NCI-H146 treated with DMSO at 0.1 percent for 48 hours (cell line): ENCODE data around the gene TRPV3.

Experiments used
- DNase-seq: peaks from one replicate; lab custom pipeline; 2025; ENCODE audit not compliant: unreplicated experiment; lab: John Stamatoyannopoulos, UW

TRPV3 gene

DNA sequence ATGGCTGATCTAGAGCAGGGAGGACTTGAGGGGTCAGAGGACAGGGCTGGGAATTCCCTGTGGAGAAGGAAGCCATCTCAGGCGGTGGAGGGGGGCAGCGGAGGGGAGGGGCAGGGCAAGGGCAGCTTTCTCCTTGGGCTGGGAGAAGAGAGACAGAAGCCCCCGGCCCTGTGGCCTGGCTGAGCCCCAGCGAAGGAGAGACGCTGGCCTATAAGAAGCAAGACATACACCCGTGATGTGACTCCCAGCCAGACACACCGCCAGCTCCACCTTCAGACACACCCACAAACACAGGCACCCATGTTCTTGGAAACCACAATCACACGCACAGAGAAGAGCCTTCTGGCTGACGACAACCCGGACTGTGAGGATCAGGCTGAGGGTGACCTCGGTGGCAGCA lies 10.0 kb downstream of the TRPV3 start:
- no peak for DNase-seq

GRCh38 chr17:3546997-3547396 lies 10.6 kb downstream of the TRPV3 start:
- no peak for DNase-seq

DNA sequence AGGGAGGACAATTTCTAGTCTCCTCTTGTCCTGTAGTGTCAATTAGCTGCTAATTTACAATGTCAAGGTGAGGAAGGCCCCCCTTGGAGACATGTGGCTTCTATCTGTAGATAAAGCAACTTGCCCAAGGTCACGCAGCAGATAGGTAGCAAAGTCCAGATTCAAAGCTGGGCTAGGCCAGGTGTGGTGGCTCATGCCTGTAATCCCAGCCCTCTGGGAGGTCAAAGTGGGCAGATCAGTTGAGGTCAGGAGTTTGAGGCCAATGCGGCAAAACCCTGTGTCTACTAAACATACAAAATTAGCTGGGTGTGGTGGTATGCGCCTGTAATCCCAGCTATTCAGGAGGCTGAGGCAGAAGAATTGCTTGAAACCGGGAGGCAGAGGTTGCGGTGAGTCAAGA lies 11.1 kb downstream of the TRPV3 start:
- DNase-seq: no peak

DNA sequence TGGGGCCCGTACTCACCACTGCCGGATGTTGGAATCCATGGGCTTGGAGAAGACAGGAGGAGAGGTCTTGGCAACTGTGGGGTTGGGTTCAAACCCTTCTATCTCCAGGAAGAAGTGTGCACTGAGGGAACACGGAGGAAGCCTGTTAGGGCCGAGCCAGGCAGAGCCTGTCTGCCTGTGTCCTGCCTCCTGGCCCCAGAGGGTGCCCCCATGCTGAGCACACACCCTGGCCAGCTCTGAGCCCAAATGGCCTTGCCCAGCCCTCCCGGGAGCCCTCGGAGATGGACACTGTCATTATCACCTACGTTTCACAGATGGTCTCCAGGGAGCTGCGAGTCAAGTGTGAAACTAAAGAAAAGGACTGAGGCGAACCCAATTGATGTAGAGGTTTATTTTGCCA lies 12.5 kb downstream of the TRPV3 start:
- no peak for DNase-seq

DNA sequence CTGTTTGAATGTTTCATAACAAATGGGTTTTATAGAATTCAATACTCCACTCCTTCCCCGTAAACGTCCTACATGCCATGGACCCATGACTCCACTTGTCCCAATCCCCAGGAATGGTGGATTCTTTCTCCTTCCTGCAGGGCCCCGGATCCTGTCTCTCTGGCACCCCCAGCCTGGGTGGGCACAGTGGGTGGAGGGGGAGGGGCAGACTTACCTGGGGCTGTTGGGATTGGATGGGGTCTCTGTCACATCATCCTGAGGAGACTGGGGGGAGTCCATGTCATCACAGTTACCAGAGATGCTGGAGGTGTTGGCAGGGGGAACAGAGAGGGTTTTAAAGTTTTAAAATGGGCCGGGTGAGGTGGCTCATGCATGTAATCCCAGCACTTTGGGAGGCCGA lies 13.2 kb downstream of the TRPV3 start:
- DNase-seq: no peak

DNA sequence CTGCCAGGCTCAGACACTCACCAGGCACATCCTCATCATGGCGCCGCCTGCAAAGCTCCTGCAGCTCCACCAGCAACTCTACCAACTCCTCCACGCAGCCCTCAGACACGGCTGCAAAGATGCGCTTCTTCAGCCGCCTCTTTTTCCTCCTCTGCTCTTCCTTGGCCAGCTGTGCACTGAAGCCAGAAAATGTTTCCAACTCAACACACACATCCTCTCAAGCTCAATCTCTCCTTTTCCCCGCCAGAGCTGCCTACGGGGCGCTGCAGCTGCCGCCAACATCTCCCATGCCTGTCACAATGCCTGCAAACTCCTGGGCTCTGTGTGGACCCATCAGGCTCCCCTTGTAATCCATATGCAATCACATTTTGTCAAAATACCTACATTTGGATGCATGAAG lies 14.2 kb downstream of the TRPV3 start:
- DNase-seq: no peak

DNA sequence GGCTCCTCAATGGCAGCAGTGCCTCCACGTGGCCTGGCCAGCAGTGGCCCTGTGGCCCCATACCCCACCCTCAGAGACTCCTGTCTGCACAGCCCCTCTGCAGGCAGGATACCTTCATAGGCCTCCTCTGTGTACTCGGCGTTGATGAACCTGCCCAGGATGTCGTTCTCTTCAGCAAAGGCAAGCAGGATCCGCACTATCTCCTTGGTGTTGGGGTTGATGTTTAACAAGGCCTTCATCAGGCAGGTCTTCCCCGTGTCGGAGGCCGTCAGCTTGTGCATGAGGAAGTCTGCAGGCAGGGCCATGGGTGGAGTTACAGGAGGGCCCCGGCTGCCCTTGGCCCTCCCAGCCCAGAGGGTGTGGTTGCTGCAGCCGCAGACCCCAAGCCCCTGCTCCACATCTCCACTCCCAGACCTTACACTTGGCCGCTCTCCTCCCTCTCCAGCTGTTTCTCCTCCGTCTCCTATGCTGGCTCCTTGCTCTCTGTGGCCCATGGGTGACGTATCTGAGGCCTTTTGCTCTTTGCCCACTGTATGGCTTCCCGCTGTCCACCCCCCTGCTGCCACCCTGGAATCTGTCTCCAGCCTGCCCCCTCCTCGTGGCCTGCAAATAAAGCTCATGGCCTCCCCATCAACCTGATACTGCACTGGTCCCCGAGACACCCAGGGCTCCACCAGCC lies 15.1 kb downstream of the TRPV3 start:
- DNase-seq: no peak

- DNase-seq: no peak
Measured at GRCh38 chr17:3539881-3540540, 17.6 kb downstream of the TRPV3 start.

DNA sequence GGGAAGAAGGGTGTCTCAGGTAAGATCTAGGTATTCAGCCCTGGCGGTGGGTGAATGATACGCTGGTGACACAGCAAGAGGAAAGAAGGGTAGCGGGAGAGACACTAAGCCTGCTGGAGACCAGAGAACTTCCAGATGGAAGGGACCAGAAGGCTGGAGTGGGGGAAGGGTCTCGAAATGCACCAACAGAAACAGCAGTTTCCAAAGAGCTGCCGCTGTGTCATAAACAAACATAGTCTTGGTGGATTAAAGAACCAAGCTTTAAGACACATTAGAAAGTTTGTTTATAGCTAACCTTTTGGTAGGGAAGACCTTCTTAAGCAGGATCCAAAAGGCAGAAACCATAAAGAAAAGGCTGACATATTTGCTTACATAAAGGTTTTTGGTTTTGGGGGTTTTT lies 20.9 kb downstream of the TRPV3 start:
- no peak for DNase-seq

GRCh38 chr17:3535253-3535995 lies 22.2 kb downstream of the TRPV3 start:
- DNase-seq: no peak

DNA sequence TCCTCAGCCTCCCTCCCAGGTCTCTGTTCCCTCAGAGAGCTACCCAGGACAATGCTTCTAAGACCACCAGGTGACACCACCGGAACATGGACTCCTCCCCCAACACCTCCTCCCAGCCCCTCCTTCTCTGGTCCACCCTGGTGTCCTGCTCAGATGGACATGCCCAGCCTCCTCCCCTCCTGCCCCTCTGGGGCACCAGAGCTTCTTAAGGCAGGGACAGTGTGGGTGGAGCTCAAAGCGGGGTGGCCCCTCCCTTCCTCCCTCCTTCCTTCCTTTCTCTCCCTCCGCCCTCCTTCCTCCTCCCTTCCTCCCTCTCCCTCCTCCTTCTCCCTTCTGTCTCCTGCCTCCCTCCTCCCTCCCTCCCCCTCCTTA lies 22.7 kb downstream of the TRPV3 start:
- no peak for DNase-seq

DNA sequence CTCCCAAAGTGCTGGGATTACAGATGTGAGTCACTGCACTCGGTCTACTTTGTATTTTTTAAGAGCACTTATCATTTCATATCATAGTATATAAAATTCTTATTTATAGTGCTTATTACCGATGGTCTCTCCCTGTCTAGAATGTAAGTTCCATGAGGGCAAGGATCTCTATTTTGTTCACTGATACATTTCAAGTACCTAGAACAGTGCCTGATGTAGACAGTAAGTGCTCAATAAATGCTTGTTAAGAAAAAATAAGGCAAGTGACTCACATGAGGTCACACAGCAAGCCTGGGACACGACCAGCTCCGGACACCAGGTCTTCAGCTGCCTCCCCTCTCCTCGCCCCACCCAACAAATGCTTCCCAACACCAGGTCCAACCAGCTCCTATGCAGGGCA lies 23.9 kb downstream of the TRPV3 start:
- DNase-seq: no peak

GRCh38 chr17:3532859-3533142 lies 24.8 kb downstream of the TRPV3 start:
- no peak for DNase-seq

- DNase-seq: no peak
Measured at GRCh38 chr17:3532106-3532858, 25.3 kb downstream of the TRPV3 start.

DNA sequence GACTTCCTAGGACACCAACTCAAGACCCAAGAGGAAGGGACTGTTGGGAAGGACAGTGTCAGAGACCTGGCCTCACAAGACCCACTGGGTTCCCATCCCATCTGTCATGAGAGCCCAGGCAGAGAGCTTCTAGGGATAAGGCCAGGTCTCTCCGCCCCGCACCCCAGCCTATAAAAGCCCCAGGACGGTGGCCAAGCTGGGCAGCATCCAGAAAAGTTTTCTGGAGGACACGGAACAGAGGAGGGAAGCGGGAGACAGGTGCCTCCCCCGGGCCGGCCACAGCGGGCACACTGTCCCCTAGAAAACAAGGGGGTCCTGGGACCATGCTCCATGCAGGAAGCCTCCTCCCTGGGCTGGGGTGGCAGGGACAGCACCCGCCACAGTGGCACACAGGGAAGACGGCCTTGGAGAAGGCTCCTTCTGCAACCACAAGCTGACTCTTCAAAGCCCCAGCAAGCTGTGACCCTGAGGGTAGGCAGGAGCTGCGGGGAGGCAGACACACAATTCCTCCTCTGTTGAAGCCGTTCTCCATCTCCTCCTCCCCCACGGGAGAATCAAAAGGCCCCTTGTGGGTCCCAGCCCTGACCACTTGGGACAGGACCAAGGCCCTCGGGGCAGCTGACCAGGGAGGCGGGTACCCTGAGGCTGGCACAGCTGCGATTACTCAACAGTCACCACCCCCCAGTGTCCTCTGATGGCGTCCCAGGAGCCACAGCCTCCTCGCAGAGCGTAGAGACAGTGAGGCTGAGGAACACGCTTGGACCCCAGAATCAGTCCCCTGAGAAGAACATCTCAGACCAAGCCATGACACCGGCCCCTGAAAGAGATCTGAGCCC lies 26.1 kb downstream of the TRPV3 start:
- DNase-seq: no peak

- DNase-seq: no peak
Measured at GRCh38 chr17:3529817-3530741, 27.5 kb downstream of the TRPV3 start.

GRCh38 chr17:3528880-3529511 lies 28.6 kb downstream of the TRPV3 start:
- no peak for DNase-seq

- no peak for DNase-seq
Measured at GRCh38 chr17:3528403-3528851, 29.2 kb downstream of the TRPV3 start.

GRCh38 chr17:3527896-3528295 lies 29.7 kb downstream of the TRPV3 start:
- DNase-seq: no peak
